ENCODE data around the gene ECSIT. TPM values are rescaled to one million over a fixed set of nuclear protein-coding genes. Genes with fewer than 3 reads are reported as not detected.
A peak's percentile ranks its signal among the peaks of the same experiment; 100 is the strongest.
"Not testable (repeated sequence)": the region's sequence is repeated elsewhere in the genome, so short reads cannot be mapped to it uniquely, and the experiment has no call there.

ECSIT gene
- total RNA-seq, 3 donors from 2014 or later (not counting 1 experiment from before 2014, with no cell fraction given): 23.6 to 24.5 (median 24.1) TPM

GRCh38 chr19:11574689-11575088 is 45.8 kb upstream of the ECSIT start:
- Mint-ChIP-seq H3K4me3 (no peak overlapping the region), H3K27ac (no peak overlapping the region), H3K4me1 (peaks cover 0 to 6% of the 10 kb centered on the region in 2 donors), H3K36me3 (no peaks in the 10 kb centered on the region), H3K9me3 (no peaks in the 10 kb centered on the region), H3K27me3 (ENCODE audit: low read depth in 2 of 2) (no peaks in the 10 kb centered on the region)
- intact Hi-C loops (cut with micrococcal nuclease): no loop called here
- H3K4me1 ChIP-seq (ENCODE audit: control insufficient read depth, insufficient read depth, low read length): peaks cover 34% of the 10 kb centered on the region
- no peaks in the 10 kb centered on the region for H3K9me3 ChIP-seq (ENCODE audit: control insufficient read depth, insufficient read depth, low read length)
- H3K27me3 ChIP-seq (ENCODE audit: control insufficient read depth, insufficient read depth, low read length): no peaks in the 10 kb centered on the region
- no peak overlapping the region for H3K4me3 ChIP-seq (ENCODE audit: low read length)
- ATAC-seq (peak in 1 of 3 donors; percentile 27), DNase-seq (no peak)
- H3K27ac ChIP-seq (ENCODE audit: low read length): peak overlapping the region; percentile 48
- WGBS (ENCODE audit: insufficient coverage): 51% methylated on average over 9 of the region's 9 CpGs
- H3K36me3 ChIP-seq (ENCODE audit: control insufficient read depth, insufficient read depth, low read length): no peaks in the 10 kb centered on the region
- TF ChIP-seq CTCF (IDR thresholded peaks at IDR 0.05): no peak

- 85% methylated on average over 4 of the region's 4 CpGs for WGBS (ENCODE audit: insufficient coverage)
- intact Hi-C loops (cut with micrococcal nuclease); H3K27ac Mint-ChIP-seq; H3K9me3 ChIP-seq (ENCODE audit: control insufficient read depth, insufficient read depth, low read length); H3K4me3 Mint-ChIP-seq; DNase-seq; H3K27me3 Mint-ChIP-seq (ENCODE audit: low read depth in 2 of 2); H3K36me3 ChIP-seq (ENCODE audit: control insufficient read depth, insufficient read depth, low read length); H3K36me3 Mint-ChIP-seq; H3K27me3 ChIP-seq (ENCODE audit: control insufficient read depth, insufficient read depth, low read length); H3K9me3 Mint-ChIP-seq; H3K4me1 Mint-ChIP-seq; ATAC-seq; H3K27ac ChIP-seq (ENCODE audit: low read length); H3K4me3 ChIP-seq (ENCODE audit: low read length): not testable (repeated sequence)
- H3K4me1 ChIP-seq (ENCODE audit: control insufficient read depth, insufficient read depth, low read length): peaks cover 29% of the 10 kb centered on the region
These were observed 44.8 kb upstream of the ECSIT start for GRCh38 chr19:11573763-11574162.

- intact Hi-C loops (cut with micrococcal nuclease); ATAC-seq; H3K36me3 Mint-ChIP-seq; H3K27me3 Mint-ChIP-seq (ENCODE audit: low read depth in 2 of 2); H3K9me3 ChIP-seq (ENCODE audit: control insufficient read depth, insufficient read depth, low read length); H3K4me3 Mint-ChIP-seq; H3K27me3 ChIP-seq (ENCODE audit: control insufficient read depth, insufficient read depth, low read length); H3K4me1 Mint-ChIP-seq; H3K36me3 ChIP-seq (ENCODE audit: control insufficient read depth, insufficient read depth, low read length); H3K4me3 ChIP-seq (ENCODE audit: low read length); H3K27ac Mint-ChIP-seq; H3K27ac ChIP-seq (ENCODE audit: low read length); DNase-seq; H3K9me3 Mint-ChIP-seq: not testable (repeated sequence)
- WGBS (ENCODE audit: insufficient coverage): 55% methylated on average over 6 of the region's 6 CpGs
- peaks cover 30% of the 10 kb centered on the region for H3K4me1 ChIP-seq (ENCODE audit: control insufficient read depth, insufficient read depth, low read length)
These were observed 44.4 kb upstream of the ECSIT start for GRCh38 chr19:11573354-11573753.

GRCh38 chr19:11570039-11570462 is 41.1 kb upstream of the ECSIT start:
- Histone ChIP-seq H3K36me3 (ENCODE audit: control insufficient read depth, insufficient read depth, low read length) (no peaks in the 10 kb centered on the region), H3K4me1 (ENCODE audit: control insufficient read depth, insufficient read depth, low read length) (peaks cover 27% of the 10 kb centered on the region), H3K27ac (ENCODE audit: low read length) (no peak overlapping the region), H3K9me3 (ENCODE audit: control insufficient read depth, insufficient read depth, low read length) (no peaks in the 10 kb centered on the region), H3K27me3 (ENCODE audit: control insufficient read depth, insufficient read depth, low read length) (no peaks in the 10 kb centered on the region), H3K4me3 (ENCODE audit: low read length) (no peak overlapping the region)
- H3K36me3 Mint-ChIP-seq: no peaks in the 10 kb centered on the region
- intact Hi-C loops (cut with micrococcal nuclease): no loop called here
- no peak overlapping the region for H3K4me3 Mint-ChIP-seq
- ATAC-seq: no peak
- H3K27ac Mint-ChIP-seq: no peak overlapping the region
- WGBS (ENCODE audit: insufficient coverage): 70% methylated on average over 5 of the region's 5 CpGs
- TF ChIP-seq CTCF (IDR thresholded peaks at IDR 0.05): no peak
- H3K27me3 Mint-ChIP-seq (ENCODE audit: low read depth in 2 of 2): no peaks in the 10 kb centered on the region
- H3K4me1 Mint-ChIP-seq: peaks cover 7 to 9% of the 10 kb centered on the region in 2 donors
- DNase-seq: no peak
- H3K9me3 Mint-ChIP-seq: no peaks in the 10 kb centered on the region
